CD8-positive, alpha-beta memory T cell (primary cell): ENCODE measurements around the gene ZNF408. TPM values are rescaled to one million over a fixed set of nuclear protein-coding genes. Genes with fewer than 3 reads are reported as not detected.
A peak's percentile ranks its signal among the peaks of the same experiment; 100 is the strongest.

ENCODE experiments used
- CTCF ChIA-PET: fragments of 350-600 bp; sonication (Branson Sonifier 250); formaldehyde crosslinking; loops from one replicate; lab custom pipeline; 2021; ENCODE audit warnings: antibody characterized with exemption; lab: Charles Lee
- POLR2A ChIA-PET: fragments of 350-600 bp; sonication (Branson Sonifier 250); formaldehyde crosslinking; loops from one replicate; lab custom pipeline; 2021; ENCODE audit warnings: antibody characterized with exemption; lab: Charles Lee
- DNase-seq, 5 donors: peaks; one replicate each; pipeline versions ENCODE4 v3.0.0 to v3.0.0-alpha.2; 2020 to 2022; ENCODE audit warnings: mixed read lengths in 1 of 5
- H3K27ac ChIP-seq: one replicate; pipeline ENCODE4 v1.7.0; 2013; ENCODE audit warnings: low read depth, mild to moderate bottlenecking, low read length, moderate library complexity
- H3K27me3 ChIP-seq: 2 replicates; pipeline ENCODE4 v1.7.0; 2013; ENCODE audit warnings: low read length, mild to moderate bottlenecking; ENCODE audit not compliant: insufficient read depth, poor library complexity, severe bottlenecking
- H3K36me3 ChIP-seq: 2 replicates; pipeline ENCODE4 v1.7.0; 2013; ENCODE audit warnings: mild to moderate bottlenecking, low read length, moderate library complexity; ENCODE audit not compliant: insufficient read depth
- H3K4me1 ChIP-seq: 2 replicates; pipeline ENCODE4 v1.7.0; 2013; ENCODE audit warnings: mild to moderate bottlenecking, low read length, moderate library complexity; ENCODE audit not compliant: insufficient read depth
- H3K4me3 ChIP-seq: 2 replicates; pipeline ENCODE4 v1.7.0; 2013; ENCODE audit warnings: mild to moderate bottlenecking, low read length
- H3K9me3 ChIP-seq: 2 replicates; pipeline ENCODE4 v1.7.0; 2013; ENCODE audit warnings: mild to moderate bottlenecking, low read length
- H3K27ac Mint-ChIP-seq, 8 donors: one replicate each; pipeline ENCODE4 v1.8.0; 2020 to 2021; ENCODE audit warnings: mixed read lengths in 8 of 8, mild to moderate bottlenecking in 6 of 8, inconsistent platforms in 3 of 8, moderate library complexity in 3 of 8
- H3K27me3 Mint-ChIP-seq, 2 donors: one replicate each; pipeline ENCODE4 v1.8.0; 2020 to 2021; ENCODE audit warnings: mixed read lengths in 2 of 2, mild to moderate bottlenecking in 1 of 2, moderate library complexity in 1 of 2
- H3K36me3 Mint-ChIP-seq, 3 donors: one replicate each; pipeline ENCODE4 v1.8.0; 2020 to 2021; ENCODE audit warnings: mixed read lengths in 3 of 3, inconsistent platforms in 1 of 3, mild to moderate bottlenecking in 1 of 3
- H3K4me1 Mint-ChIP-seq, 3 donors: one replicate each; pipeline ENCODE4 v1.8.0; 2020 to 2021; ENCODE audit warnings: mixed read lengths in 3 of 3, inconsistent platforms in 1 of 3, mild to moderate bottlenecking in 1 of 3
- H3K4me3 Mint-ChIP-seq, 7 donors: one replicate each; pipeline ENCODE4 v1.8.0; 2020 to 2021; ENCODE audit warnings: mixed read lengths in 7 of 7, mild to moderate bottlenecking in 6 of 7, moderate library complexity in 4 of 7, inconsistent platforms in 2 of 7
- H3K9me3 Mint-ChIP-seq, 5 donors: one replicate each; pipeline ENCODE4 v1.8.0; 2020 to 2022; ENCODE audit warnings: mixed read lengths in 5 of 5, mild to moderate bottlenecking in 3 of 5, moderate library complexity in 2 of 5, inconsistent platforms in 1 of 5
- polyA plus RNA-seq: library from polyadenylated mRNA; unstranded; fragments of 300-500 nt; fragmentation: Illumina TruSeq; gene quantifications from one replicate; pipeline ENCODE4 v1.2.3, GENCODE V29; 2021
- total RNA-seq, 2 experiments: library from RNA; stranded (reverse); gene quantifications; one replicate each; pipeline ENCODE4 v1.2.3, GENCODE V29; 2021

Gene ZNF408
- total and polyA plus RNA-seq, 3 experiments from 2014 or later = 9.6 to 14.4 (median 13.2) TPM

GRCh38 chr11:46694072-46694471, 6.8 kb upstream of the ZNF408 start:
- peaks cover 28% of the 10 kb centered on the region for H3K36me3 ChIP-seq
- H3K27ac ChIP-seq = no peak overlapping the region
- no peaks in the 10 kb centered on the region for H3K27me3 ChIP-seq
- H3K27me3 Mint-ChIP-seq = peaks cover 0 to 1% of the 10 kb centered on the region in 2 donors
- ChIA-PET CTCF (interaction anchor here (0.9 kb wide), 1 partner anchor 76 kb away, joined by 4 read pairs; the partner anchor contains the start of genes ATG13 and HARBI1), POLR2A (no interaction called here)
- H3K36me3 Mint-ChIP-seq = peaks cover 5 to 71% (median 6%) of the 10 kb centered on the region in 3 donors
- H3K9me3 Mint-ChIP-seq = no peaks in the 10 kb centered on the region
- H3K4me3 Mint-ChIP-seq = no peak overlapping the region
- H3K27ac Mint-ChIP-seq = peak overlapping the region in 2 of 8 donors; percentile 16 to 87
- peaks cover 31% of the 10 kb centered on the region for H3K4me1 ChIP-seq
- DNase-seq = no peak
- H3K9me3 ChIP-seq = no peaks in the 10 kb centered on the region
- H3K4me3 ChIP-seq = no peak overlapping the region
- peaks cover 32 to 50% (median 34%) of the 10 kb centered on the region in 3 donors for H3K4me1 Mint-ChIP-seq

GRCh38 chr11:46694607-46695006, 6.2 kb upstream of the ZNF408 start:
- Histone ChIP-seq H3K27me3 (no peaks in the 10 kb centered on the region), H3K36me3 (peaks cover 28% of the 10 kb centered on the region), H3K4me3 (no peak overlapping the region), H3K27ac (no peak overlapping the region), H3K9me3 (no peaks in the 10 kb centered on the region), H3K4me1 (peaks cover 36% of the 10 kb centered on the region)
- Mint-ChIP-seq H3K27ac (no peak overlapping the region), H3K4me1 (peaks cover 35 to 52% (median 38%) of the 10 kb centered on the region in 3 donors), H3K27me3 (peaks cover 0 to 1% of the 10 kb centered on the region in 2 donors), H3K4me3 (no peak overlapping the region), H3K36me3 (peaks cover 4 to 70% (median 5%) of the 10 kb centered on the region in 3 donors), H3K9me3 (no peaks in the 10 kb centered on the region)
- POLR2A ChIA-PET = no interaction called here
- DNase-seq = no peak
- CTCF ChIA-PET = interaction anchor here (0.9 kb wide), 1 partner anchor 77 kb away, joined by 4 read pairs; the partner anchor contains the start of genes ATG13 and HARBI1

GRCh38 chr11:46695345-46696211, 5.3 kb upstream of the ZNF408 start:
- H3K4me3 Mint-ChIP-seq = peak overlapping the region in 1 of 7 donors; percentile 13

GRCh38 chr11:46696212-46696558, 4.6 kb upstream of the ZNF408 start:
- POLR2A ChIA-PET = no interaction called here

More at GRCh38 chr11:46695345-46696211, 5.3 kb upstream of the ZNF408 start:
- Mint-ChIP-seq H3K4me1 (peaks cover 34 to 58% (median 39%) of the 10 kb centered on the region in 3 donors), H3K36me3 (peaks cover 3 to 70% (median 3%) of the 10 kb centered on the region in 3 donors), H3K27ac (peak overlapping the region in 4 of 8 donors; percentile 32 to 76 (median 48)), H3K27me3 (peaks cover 0 to 1% of the 10 kb centered on the region in 2 donors), H3K9me3 (no peaks in the 10 kb centered on the region)
- H3K4me3 ChIP-seq = no peak overlapping the region
- no peak overlapping the region for H3K27ac ChIP-seq
- CTCF ChIA-PET = interaction anchor here (1.8 kb wide), 1 partner anchor 25 kb away, joined by 6 read pairs; no protein-coding TSS in a partner anchor
- no peaks in the 10 kb centered on the region for H3K27me3 ChIP-seq
- DNase-seq = no peak
- POLR2A ChIA-PET = no interaction called here
- H3K4me1 ChIP-seq = peaks cover 36% of the 10 kb centered on the region
- H3K9me3 ChIP-seq = no peaks in the 10 kb centered on the region
- H3K36me3 ChIP-seq = peaks cover 28% of the 10 kb centered on the region

GRCh38 chr11:46697303-46697702, 3.5 kb upstream of the ZNF408 start:
- H3K27ac ChIP-seq = no peak overlapping the region
- Mint-ChIP-seq H3K9me3 (no peaks in the 10 kb centered on the region), H3K27ac (peak overlapping the region in 5 of 8 donors; percentile 0 to 86 (median 60)), H3K27me3 (peaks cover 0 to 1% of the 10 kb centered on the region in 2 donors), H3K4me1 (peaks cover 42 to 71% (median 50%) of the 10 kb centered on the region in 3 donors), H3K36me3 (peaks cover 0 to 67% (median 2%) of the 10 kb centered on the region in 3 donors), H3K4me3 (peak overlapping the region in 5 of 7 donors; percentile 9 to 99 (median 55))
- CTCF ChIA-PET = interaction anchor here (1.8 kb wide), 1 partner anchor 26 kb away, joined by 6 read pairs; no protein-coding TSS in a partner anchor
- H3K27me3 ChIP-seq = no peaks in the 10 kb centered on the region
- H3K4me3 ChIP-seq = no peak overlapping the region
- peaks cover 48% of the 10 kb centered on the region for H3K4me1 ChIP-seq
- POLR2A ChIA-PET = no interaction called here
- DNase-seq = no peak
- no peaks in the 10 kb centered on the region for H3K9me3 ChIP-seq
- peaks cover 29% of the 10 kb centered on the region for H3K36me3 ChIP-seq

More at GRCh38 chr11:46696212-46696558, 4.6 kb upstream of the ZNF408 start:
- H3K27me3 Mint-ChIP-seq = peaks cover 0 to 1% of the 10 kb centered on the region in 2 donors
- no peaks in the 10 kb centered on the region for H3K27me3 ChIP-seq
- H3K27ac ChIP-seq = no peak overlapping the region
- DNase-seq = no peak
- peaks cover 37% of the 10 kb centered on the region for H3K4me1 ChIP-seq
- peaks cover 0 to 67% (median 2%) of the 10 kb centered on the region in 3 donors for H3K36me3 Mint-ChIP-seq
- peaks cover 28% of the 10 kb centered on the region for H3K36me3 ChIP-seq
- CTCF ChIA-PET = interaction anchor here (1.8 kb wide), 1 partner anchor 25 kb away, joined by 6 read pairs; no protein-coding TSS in a partner anchor
- peaks cover 35 to 60% (median 39%) of the 10 kb centered on the region in 3 donors for H3K4me1 Mint-ChIP-seq
- H3K4me3 ChIP-seq = no peak overlapping the region
- H3K27ac Mint-ChIP-seq = peak overlapping the region in 3 of 8 donors; percentile 39 to 75 (median 62)
- H3K9me3 Mint-ChIP-seq = no peaks in the 10 kb centered on the region
- no peak overlapping the region for H3K4me3 Mint-ChIP-seq
- H3K9me3 ChIP-seq = no peaks in the 10 kb centered on the region

- Histone ChIP-seq H3K27me3 (no peaks in the 10 kb centered on the region), H3K27ac (no peak overlapping the region), H3K4me1 (peaks cover 52% of the 10 kb centered on the region), H3K4me3 (no peak overlapping the region), H3K9me3 (no peaks in the 10 kb centered on the region), H3K36me3 (peaks cover 33% of the 10 kb centered on the region)
- no peak for DNase-seq
- CTCF ChIA-PET = interaction anchor here (1.0 kb wide), 1 partner anchor 149 kb away, joined by 3 read pairs; no protein-coding TSS in a partner anchor
- H3K27ac Mint-ChIP-seq = peak overlapping the region; percentile 0 to 86 (median 59)
- H3K36me3 Mint-ChIP-seq = peaks cover 0 to 68% (median 2%) of the 10 kb centered on the region in 3 donors
- POLR2A ChIA-PET = no interaction called here
- peaks cover 0 to 1% of the 10 kb centered on the region in 2 donors for H3K27me3 Mint-ChIP-seq
- H3K4me3 Mint-ChIP-seq = peak overlapping the region; percentile 9 to 99 (median 55)
- H3K9me3 Mint-ChIP-seq = no peaks in the 10 kb centered on the region
- peaks cover 47 to 75% (median 54%) of the 10 kb centered on the region in 3 donors for H3K4me1 Mint-ChIP-seq
Observed at GRCh38 chr11:46697723-46698122, 3.1 kb upstream of the ZNF408 start.

- peaks cover 0 to 1% of the 10 kb centered on the region in 2 donors for H3K27me3 Mint-ChIP-seq
- Histone ChIP-seq H3K4me3 (no peak overlapping the region), H3K36me3 (peaks cover 34% of the 10 kb centered on the region), H3K4me1 (peaks cover 57% of the 10 kb centered on the region), H3K27ac (no peak overlapping the region), H3K27me3 (no peaks in the 10 kb centered on the region), H3K9me3 (no peaks in the 10 kb centered on the region)
- ChIA-PET CTCF (interaction anchor here (1.0 kb wide), 1 partner anchor 150 kb away, joined by 3 read pairs; no protein-coding TSS in a partner anchor), POLR2A (no interaction called here)
- DNase-seq = no peak
- H3K36me3 Mint-ChIP-seq = peaks cover 0 to 73% (median 4%) of the 10 kb centered on the region in 3 donors
- H3K9me3 Mint-ChIP-seq = no peaks in the 10 kb centered on the region
- peak overlapping the region in 6 of 7 donors; percentile 95 to 100 (median 99) for H3K4me3 Mint-ChIP-seq
- peak overlapping the region in 5 of 8 donors; percentile 63 to 83 (median 73) for H3K27ac Mint-ChIP-seq
- peaks cover 51 to 84% (median 62%) of the 10 kb centered on the region in 3 donors for H3K4me1 Mint-ChIP-seq
Observed at GRCh38 chr11:46698597-46698996, 2.2 kb upstream of the ZNF408 start.
